ENCODE measurements around the gene VSTM4.

Gene VSTM4

GRCh38 chr10:49143249-49143648 is 27.9 kb upstream of the VSTM4 start:
- DNase-seq (ENCODE audit: low read depth in 1 of 2, low spot score in 1 of 2), result no peak

GRCh38 chr10:49141541-49142332 is 26.4 kb upstream of the VSTM4 start:
- DNase-seq (ENCODE audit: low read depth in 1 of 2, low spot score in 1 of 2), result no peak

- DNase-seq (ENCODE audit: low read depth in 1 of 2, low spot score in 1 of 2), result no peak
Measured at GRCh38 chr10:49140304-49141177, 25.2 kb upstream of the VSTM4 start.

GRCh38 chr10:49139846-49140195 is 24.5 kb upstream of the VSTM4 start:
- DNase-seq (ENCODE audit: low read depth in 1 of 2, low spot score in 1 of 2), result no peak

- no peak for DNase-seq (ENCODE audit: low read depth in 1 of 2, low spot score in 1 of 2)
Measured at GRCh38 chr10:49139028-49139845, 23.9 kb upstream of the VSTM4 start.

GRCh38 chr10:49138361-49138891 is 23.1 kb upstream of the VSTM4 start:
- no peak for DNase-seq (ENCODE audit: low read depth in 1 of 2, low spot score in 1 of 2)

- DNase-seq (ENCODE audit: low read depth in 1 of 2, low spot score in 1 of 2), result no peak
Measured at GRCh38 chr10:49136525-49136924, 21.2 kb upstream of the VSTM4 start.

- DNase-seq (ENCODE audit: low read depth in 1 of 2, low spot score in 1 of 2), result no peak
Measured at GRCh38 chr10:49135575-49136313, 20.4 kb upstream of the VSTM4 start.

GRCh38 chr10:49134327-49134726 is 19.0 kb upstream of the VSTM4 start:
- DNase-seq (ENCODE audit: low read depth in 1 of 2, low spot score in 1 of 2), result no peak

- no peak for DNase-seq (ENCODE audit: low read depth in 1 of 2, low spot score in 1 of 2)
Measured at GRCh38 chr10:49133706-49134248, 18.5 kb upstream of the VSTM4 start, which contains the start of gene FAM170B. Gene FAM170B, minus strand, starts transcription at chr10:49134021. Its CDS starts 103 bp downstream, at chr10:49133918.

- DNase-seq (ENCODE audit: low read depth in 1 of 2, low spot score in 1 of 2), result no peak
Measured at GRCh38 chr10:49132362-49132737, 17.0 kb upstream of the VSTM4 start.

- no peak for DNase-seq (ENCODE audit: low read depth in 1 of 2, low spot score in 1 of 2)
Measured at GRCh38 chr10:49131507-49132361, 16.4 kb upstream of the VSTM4 start.

- no peak for DNase-seq (ENCODE audit: low read depth in 1 of 2, low spot score in 1 of 2)
Measured at GRCh38 chr10:49129376-49129775, 14.1 kb upstream of the VSTM4 start.

- no peak for DNase-seq (ENCODE audit: low read depth in 1 of 2, low spot score in 1 of 2)
Measured at GRCh38 chr10:49128854-49129253, 13.5 kb upstream of the VSTM4 start.

GRCh38 chr10:49123981-49124950 is 8.9 kb upstream of the VSTM4 start:
- no peak for DNase-seq (ENCODE audit: low read depth in 1 of 2, low spot score in 1 of 2)

GRCh38 chr10:49120911-49121310 is 5.6 kb upstream of the VSTM4 start:
- DNase-seq (ENCODE audit: low read depth in 1 of 2, low spot score in 1 of 2), result no peak

- no peak for DNase-seq (ENCODE audit: low read depth in 1 of 2, low spot score in 1 of 2)
Measured at GRCh38 chr10:49119746-49120145, 4.4 kb upstream of the VSTM4 start.

- DNase-seq (ENCODE audit: low read depth in 1 of 2, low spot score in 1 of 2), result no peak
Measured at GRCh38 chr10:49118430-49119074, 3.2 kb upstream of the VSTM4 start.
